Right lobe of liver (tissue), 6 donors: Measurements from ENCODE around the gene ZNF761. TPM values are rescaled to one million over a fixed set of nuclear protein-coding genes. Genes with fewer than 3 reads are reported as not detected.
A peak's percentile ranks its signal among the peaks of the same experiment; 100 is the strongest.
"Not testable (repeated sequence)": the region's sequence is repeated elsewhere in the genome, so short reads cannot be mapped to it uniquely, and the experiment has no call there.

ENCODE experiments used
- ATAC-seq, 4 donors: fragments of 200-7000 bp; cut with Tn5 transposase; one replicate each; pipeline ENCODE4 v1.9.1; 2020; ENCODE audit warnings: mild to moderate bottlenecking in 4 of 4, moderate library complexity in 4 of 4
- DNase-seq, 3 donors: peaks; one replicate each; pipeline ENCODE4 v3.0.0-alpha.2; 2020
- H3K27ac ChIP-seq, 3 donors: fragments of 200-600 bp; one replicate each; pipeline ENCODE4 v1.8.0; 2022
- H3K27me3 ChIP-seq, 2 donors: fragments of 200-600 bp; one replicate each; pipeline ENCODE4 v1.8.0; 2022
- H3K36me3 ChIP-seq, 4 donors: fragments of 200-600 bp; sonication (generic) in 1 of 4; one replicate each; pipeline versions ENCODE4 v1.5.1 to v1.8.0; 2017 to 2022; ENCODE audit warnings: control low read depth in 1 of 4
- H3K4me1 ChIP-seq, 4 donors: fragments of 200-600 bp; sonication (generic) in 1 of 4; one replicate each; pipeline versions ENCODE4 v1.5.1 to v1.8.0; 2017 to 2022; ENCODE audit warnings: control low read depth in 1 of 4
- H3K4me3 ChIP-seq, 3 donors: fragments of 200-600 bp; one replicate each; pipeline ENCODE4 v1.8.0; 2022
- H3K9me3 ChIP-seq, 4 donors: fragments of 200-600 bp; sonication (generic) in 1 of 4; one replicate each; pipeline versions ENCODE4 v1.5.1 to v1.8.0; 2017 to 2022; ENCODE audit warnings: control low read depth in 1 of 4
- CTCF ChIP-seq, 4 donors: fragments of 200-600 bp in 3 of 4; fragments of 450-650 bp in 1 of 4; IDR thresholded peaks; one replicate each; pipeline versions ENCODE4 v1.5.1 to v1.8.0; 2016 to 2022; ENCODE audit warnings: antibody characterized with exemption in 4 of 4, mild to moderate bottlenecking in 2 of 4
- POLR2A ChIP-seq: fragments of 450-650 bp; IDR thresholded peaks from one replicate; pipeline ENCODE4 v1.6.1; 2017; ENCODE audit warnings: antibody characterized with exemption, mild to moderate bottlenecking
- WGBS: methylation state at CpG from one replicate; pipeline ENCODE4 v1.1.6; 2018; ENCODE audit warnings: low coverage, low lambda C conversion rate; ENCODE audit not compliant: insufficient coverage; ENCODE audit errors: missing lambda C conversion rate; 5-methylcytosine and 5-hydroxymethylcytosine counted together
- intact Hi-C, 2 donors: fragments of 100-400 bp; cut with DNase I; formaldehyde crosslinking; loops; one replicate each; pipeline versions ENCODE4 v1.11.2 to v1.14.1; 2022
- total RNA-seq, 6 experiments: library from RNA; depleted of rRNA in 2 of 6; stranded (reverse); fragments of >200 nt in 2 of 6; fragmentation: NEBNext Ultra II Directional in 3 of 6; extraction: Animal tissue kit (Norgen Biotek cat#: 25700) in 3 of 6; gene quantifications; one replicate each; pipeline versions ENCODE4 v1.1.0 to v1.2.4, GENCODE V29; 2016 to 2023
- donor health status: DM: no; HTN: yes; CAD: no.
- donor health status: DM: no; HTN: no; CAD: no.
- donor health status: DM: no; HTN: no; CAD: no.
- donor health status: DM: no; HTN: yes; CAD: no.
- donor health status: DM: no; HTN: yes; CAD: no.

Gene ZNF761
- total RNA-seq, 6 experiments from 2014 or later = 2.6 to 4.2 (median 3.4) TPM

GRCh38 chr19:53467485-53468262 is 35.9 kb downstream of the ZNF761 start, which contains the start of gene ZNF813:
Gene ZNF813 (plus strand): TSS chr19:53467733. CDS start chr19:53483823, 16,090 bp downstream.
- Histone ChIP-seq H3K4me1 (no peaks in the 10 kb centered on the region), H3K36me3 (no peaks in the 10 kb centered on the region), H3K4me3 (peak within 1 kb of the TSS; percentile 45 to 62 (median 57)), H3K27me3 (no peaks in the 10 kb centered on the region), H3K9me3 (no peaks in the 10 kb centered on the region), H3K27ac (peak within 1 kb of the TSS in 2 of 3 donors; percentile 21 to 78)
- DNase-seq (peak; percentile 92 to 96 (median 96)), ATAC-seq (peak; percentile 98 to 100 (median 98))
- intact Hi-C loops = no loop called here
- 0% methylated on average over 17 of the region's 55 CpGs for WGBS
- TF ChIP-seq CTCF (IDR thresholded peaks at IDR 0.05) (no peak), POLR2A (peak; percentile 44)

DNA sequence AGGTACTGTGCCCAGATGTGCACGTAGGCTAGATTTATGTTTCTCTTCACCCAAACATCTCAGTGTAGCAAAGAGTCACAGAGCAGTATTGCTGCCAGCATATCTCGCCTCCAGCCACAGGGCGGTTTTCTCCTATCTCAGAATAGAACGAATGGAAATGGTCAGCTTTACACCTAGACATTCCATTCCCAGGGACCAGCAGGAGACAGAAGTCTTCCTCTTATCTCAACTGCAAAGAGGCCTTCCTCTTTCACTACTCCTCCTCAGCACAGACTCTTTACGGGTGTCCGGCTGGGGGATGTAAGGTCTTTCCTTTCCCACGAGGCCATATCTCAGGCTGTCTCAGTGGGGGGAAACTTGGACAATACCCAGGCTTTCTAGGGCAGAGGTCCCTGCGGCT is 36.8 kb downstream of the ZNF761 start:
- Histone ChIP-seq H3K4me3 (peak overlapping the region in 2 of 3 donors; percentile 45 to 62), H3K27ac (peak overlapping the region in 1 of 3 donors; percentile 78)
- H3K9me3 ChIP-seq, ATAC-seq, H3K4me1 ChIP-seq, intact Hi-C loops, H3K36me3 ChIP-seq, H3K27me3 ChIP-seq: not testable (repeated sequence)
- WGBS = 34% methylated on average over 5 of the region's 8 CpGs
- peak in 1 of 3 donors; percentile 21 for DNase-seq

- no peak for TF ChIP-seq POLR2A
- no peak for TF ChIP-seq CTCF (IDR thresholded peaks at IDR 0.05)
- H3K36me3 ChIP-seq = no peaks in the 10 kb centered on the region
- intact Hi-C loops = no loop called here
- peaks cover 0 to 2% (median 0%) of the 10 kb centered on the region in 4 donors for H3K9me3 ChIP-seq
- WGBS = 88% methylated on average over 6 of the region's 7 CpGs
- no peak overlapping the region for H3K4me3 ChIP-seq
- no peaks in the 10 kb centered on the region for H3K27me3 ChIP-seq
- DNase-seq = no peak
- H3K4me1 ChIP-seq = no peaks in the 10 kb centered on the region
- ATAC-seq = no peak
- no peak overlapping the region for H3K27ac ChIP-seq
Measured at GRCh38 chr19:53471916-53472315, 40.1 kb downstream of the ZNF761 start.

DNA sequence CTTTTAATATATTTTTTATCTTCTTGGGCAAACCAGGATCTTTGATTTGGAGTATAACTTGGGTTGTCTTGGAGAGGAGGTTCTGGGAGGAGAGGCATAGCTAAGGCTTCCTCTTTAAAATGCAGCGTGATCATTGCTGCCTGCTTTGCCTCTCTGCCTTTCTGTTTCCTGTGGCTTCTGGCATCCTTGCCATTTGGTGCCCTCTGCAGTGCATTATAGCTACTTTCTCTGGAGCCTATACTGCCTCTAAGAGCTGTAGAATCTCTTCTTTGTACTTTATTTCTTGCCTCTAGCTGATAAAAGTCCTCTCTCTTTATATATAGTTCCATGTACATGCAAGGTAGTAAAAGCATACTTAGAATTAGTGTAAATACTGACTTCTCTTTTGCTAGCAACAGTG is 43.0 kb downstream of the ZNF761 start:
- H3K4me3 ChIP-seq, H3K9me3 ChIP-seq, DNase-seq, H3K27ac ChIP-seq, intact Hi-C loops, H3K27me3 ChIP-seq, H3K36me3 ChIP-seq, ATAC-seq, H3K4me1 ChIP-seq: not testable (repeated sequence)
- 42% methylated on average over 1 of the region's 1 CpG for WGBS

DNA sequence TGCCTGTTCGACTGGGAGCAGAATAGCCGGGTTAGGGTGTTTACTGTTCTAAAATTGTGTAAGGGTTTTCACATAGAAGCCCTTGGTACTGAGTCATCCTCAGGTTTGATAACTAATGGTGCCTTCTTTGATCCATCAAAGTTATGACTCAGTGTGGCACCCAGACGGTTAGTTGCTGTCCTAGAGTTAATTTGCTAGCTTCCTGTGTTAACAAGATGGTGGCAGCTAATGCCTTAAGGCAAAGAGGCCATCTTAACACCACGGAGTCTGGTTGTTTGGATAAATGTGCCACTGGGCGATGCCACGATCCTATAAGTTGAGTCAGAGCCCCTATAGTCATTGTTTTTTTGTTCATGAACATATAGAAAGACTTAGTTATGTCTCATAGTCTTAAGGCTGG is 43.7 kb downstream of the ZNF761 start:
- H3K36me3 ChIP-seq, intact Hi-C loops, H3K4me3 ChIP-seq, H3K27me3 ChIP-seq, ATAC-seq, H3K4me1 ChIP-seq, H3K9me3 ChIP-seq, H3K27ac ChIP-seq, DNase-seq: not testable (repeated sequence)
- WGBS = 74% methylated on average over 6 of the region's 6 CpGs

DNA sequence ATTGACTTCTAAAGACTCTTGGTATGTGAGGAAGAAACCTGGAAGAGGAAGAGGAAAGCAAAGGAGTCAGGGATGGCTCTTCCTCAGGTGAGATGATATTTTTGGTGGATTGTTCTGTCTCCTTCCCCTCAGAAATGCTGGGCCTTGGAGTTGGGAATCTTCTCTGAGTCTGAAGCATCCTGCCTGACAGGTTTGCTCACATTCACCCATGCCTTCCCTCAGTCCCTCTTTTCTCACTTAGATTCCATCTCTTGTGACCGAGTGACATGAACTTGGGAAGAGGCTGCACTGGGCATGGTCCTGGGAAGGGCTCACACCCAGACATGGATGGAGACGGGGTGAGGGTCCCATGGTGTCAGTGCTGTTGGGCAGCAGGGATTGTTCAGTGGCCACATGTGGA is 52.0 kb downstream of the ZNF761 start:
- H3K27ac ChIP-seq, DNase-seq, H3K4me3 ChIP-seq, intact Hi-C loops, H3K4me1 ChIP-seq, H3K9me3 ChIP-seq, ATAC-seq, H3K27me3 ChIP-seq, H3K36me3 ChIP-seq: not testable (repeated sequence)
- no CpG with 5 or more reads among the region's 2 CpGs for WGBS
